Astrocyte (in vitro differentiated cells and primary cell): ENCODE results near the gene MMS19.
"Not testable (repeated sequence)": the region's sequence is repeated elsewhere in the genome, so short reads cannot be mapped to it uniquely, and the experiment has no call there.

ENCODE experiments used
- CTCF ChIP-seq: IDR thresholded peaks from 2 replicates; pipeline ENCODE4 v1.5.1; 2011; ENCODE audit warnings: low read depth, mild to moderate bottlenecking, inconsistent platforms, low read length, moderate library complexity; ENCODE audit not compliant: insufficient read depth
- EZH2 ChIP-seq: IDR thresholded peaks from 2 replicates; pipeline ENCODE4 v1.6.1; 2012; ENCODE audit warnings: mild to moderate bottlenecking, low read length, inconsistent platforms; ENCODE audit not compliant: insufficient read depth

DNA sequence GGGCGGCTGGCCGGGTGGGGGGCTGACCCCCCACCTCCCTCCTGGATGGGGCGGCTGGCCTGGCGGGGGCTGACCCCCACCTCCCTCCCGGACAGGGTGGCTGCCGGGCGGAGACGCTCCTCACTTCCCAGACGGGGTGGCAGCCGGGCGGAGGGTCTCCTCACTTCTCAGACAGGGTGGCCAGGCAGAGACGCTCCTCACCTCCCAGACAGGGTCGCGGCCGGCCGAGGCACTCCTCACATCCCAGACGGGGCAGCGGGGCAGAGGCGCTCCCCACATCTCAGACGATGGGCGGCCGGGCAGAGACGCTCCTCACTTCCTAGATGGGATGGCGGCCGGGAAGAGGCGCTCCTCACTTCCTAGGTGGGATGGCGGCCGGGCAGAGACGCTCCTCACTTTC, 30.7 kb upstream of the MMS19 start:
- not testable (repeated sequence) for TF ChIP-seq CTCF, EZH2
